HL-60/S4 treated with phorbol 12-myristate 13-acetate at 8.2 ng/mL for 4 days and 3 days (cell line): Measurements from ENCODE around the gene ITM2B.
"Not testable (repeated sequence)": the region's sequence is repeated elsewhere in the genome, so short reads cannot be mapped to it uniquely, and the experiment has no call there.

Source experiments
- in situ Hi-C: fragments of 300-500 bp; cut with MboI; formaldehyde crosslinking; loops from 2 replicates; pipeline ENCODE4 v1.15.0; 2022; ENCODE audit warnings: low sequenced_read_pairs

ITM2B gene

DNA sequence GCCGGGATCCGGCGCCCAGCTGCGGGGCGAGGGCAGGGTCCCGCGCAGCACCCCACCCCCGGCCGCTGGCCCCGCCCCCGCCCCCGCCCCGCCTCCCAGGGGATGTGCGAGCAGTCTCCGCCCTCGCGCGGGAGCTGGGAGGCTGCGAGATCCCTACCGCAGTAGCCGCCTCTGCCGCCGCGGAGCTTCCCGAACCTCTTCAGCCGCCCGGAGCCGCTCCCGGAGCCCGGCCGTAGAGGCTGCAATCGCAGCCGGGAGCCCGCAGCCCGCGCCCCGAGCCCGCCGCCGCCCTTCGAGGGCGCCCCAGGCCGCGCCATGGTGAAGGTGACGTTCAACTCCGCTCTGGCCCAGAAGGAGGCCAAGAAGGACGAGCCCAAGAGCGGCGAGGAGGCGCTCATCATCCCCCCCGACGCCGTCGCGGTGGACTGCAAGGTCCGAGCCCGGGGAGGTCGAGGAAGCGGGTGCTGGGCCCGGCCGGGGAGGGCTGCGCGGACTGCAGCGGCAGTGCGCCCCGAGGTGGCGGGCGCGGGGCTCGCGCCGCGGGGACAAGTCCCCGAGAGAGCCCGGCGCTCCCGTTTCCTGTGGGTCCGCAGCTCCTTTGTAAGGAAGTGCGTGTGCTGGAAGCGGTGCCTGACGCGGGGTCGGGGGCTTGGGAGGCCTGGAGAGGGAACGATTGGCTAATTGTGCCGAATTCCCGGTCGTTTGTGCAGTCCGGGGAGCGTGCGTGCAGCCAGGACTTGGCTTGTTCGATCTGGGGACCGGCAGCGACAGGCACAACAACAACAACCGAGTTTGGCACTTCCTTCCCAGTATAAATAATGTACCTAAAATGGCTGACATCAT lies at the start of gene ITM2B:
ITM2B (plus strand) TSS at position 161 of the 843 bp plus-strand sequence; CDS start at position 316, 155 bp downstream.
- in situ Hi-C loops = no loop called here

DNA sequence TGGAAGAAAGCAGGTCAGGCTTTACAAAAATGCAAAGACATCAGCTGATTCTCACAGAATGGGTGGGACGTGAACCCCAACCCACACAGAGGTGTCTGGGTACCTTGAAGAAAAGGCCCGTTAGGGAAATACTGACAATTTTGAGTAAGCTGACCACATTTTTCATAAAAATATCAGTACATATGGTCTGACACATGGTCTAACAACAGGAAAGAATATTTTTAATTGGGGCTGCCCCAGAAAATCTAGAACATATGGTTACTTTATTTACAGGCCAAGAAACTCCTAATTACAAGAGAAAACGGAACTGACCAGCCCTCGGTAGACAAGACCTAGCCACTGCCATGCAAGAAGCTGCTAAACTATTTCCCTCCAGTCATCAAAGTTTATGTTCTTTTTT lies 48.7 kb upstream of the ITM2B start:
- in situ Hi-C loops = no loop called here

DNA sequence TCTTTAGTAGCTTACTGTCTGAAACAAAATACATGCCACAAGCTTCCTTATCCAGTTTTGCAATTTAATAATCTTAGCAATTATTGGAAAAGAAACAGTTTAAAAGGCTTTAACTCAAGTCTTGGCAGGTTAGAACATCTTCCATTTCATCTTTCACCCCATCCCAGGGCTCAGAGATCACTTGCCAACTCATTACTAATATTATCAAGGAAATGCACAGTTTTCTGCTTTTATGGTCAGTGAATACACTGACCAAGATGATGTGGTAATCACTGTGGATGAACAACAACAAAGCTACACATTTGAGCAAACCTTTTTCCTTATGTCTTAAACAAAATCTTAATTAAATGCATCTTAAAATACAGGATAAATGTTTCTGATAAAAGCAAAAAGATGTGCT lies 48.0 kb upstream of the ITM2B start:
- in situ Hi-C loops = no loop called here

DNA sequence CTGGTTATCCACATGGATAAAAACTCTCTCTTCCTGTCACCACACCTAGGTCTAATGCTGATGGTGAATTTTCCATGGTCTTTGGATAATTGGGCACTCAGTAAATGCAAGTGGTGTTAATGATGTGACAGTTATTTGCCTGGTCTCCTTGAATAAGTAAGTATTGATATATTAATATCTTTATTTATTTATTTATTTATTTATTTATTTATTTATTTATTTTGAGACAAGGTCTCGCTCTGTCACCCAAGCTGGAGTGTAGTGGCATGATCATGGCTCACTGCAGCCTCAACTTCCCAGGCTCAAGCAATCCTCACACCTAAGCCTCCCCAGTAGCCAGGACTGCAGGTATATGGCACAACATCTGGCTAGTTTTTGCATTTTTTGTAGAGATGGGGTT lies 46.3 kb upstream of the ITM2B start:
- in situ Hi-C loops = no loop called here

DNA sequence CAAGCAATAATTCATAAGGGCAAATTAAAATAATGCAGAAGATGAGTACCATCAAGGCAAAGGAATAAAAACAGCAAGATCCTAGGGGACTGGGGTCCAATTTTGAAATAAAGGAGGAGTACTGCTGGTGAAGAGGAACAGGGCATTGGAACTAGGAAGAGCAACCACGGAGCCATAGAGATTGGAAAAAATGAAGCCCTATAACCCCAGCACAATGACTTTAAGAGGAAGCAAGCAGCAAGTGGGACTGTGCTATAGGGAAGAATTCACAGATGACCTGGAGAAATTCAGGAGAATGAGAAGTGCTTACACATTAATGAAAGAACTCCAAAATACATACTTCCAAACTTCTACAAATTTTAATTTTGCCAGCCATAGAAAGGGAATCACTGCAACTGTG lies 44.9 kb upstream of the ITM2B start:
- in situ Hi-C loops = no loop called here

DNA sequence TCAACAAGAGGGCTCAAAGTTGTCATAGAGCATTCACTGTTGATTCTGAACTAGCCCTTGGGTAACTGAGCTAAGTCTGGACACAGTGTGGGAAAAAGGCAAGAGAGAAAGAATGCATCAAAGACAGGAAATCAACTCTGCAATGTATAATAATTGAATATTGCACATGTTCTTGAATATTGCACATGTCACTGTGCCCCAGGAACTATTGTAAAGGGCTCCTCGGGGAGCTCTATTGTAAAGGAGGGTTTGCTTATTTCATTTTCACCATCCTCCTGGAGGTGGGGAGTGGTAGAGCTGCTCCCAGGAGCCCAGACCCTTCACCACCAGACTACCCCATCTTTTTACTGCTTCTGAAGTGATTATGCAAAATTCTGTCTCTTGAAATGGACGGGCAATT lies 44.4 kb upstream of the ITM2B start:
- in situ Hi-C loops = no loop called here

DNA sequence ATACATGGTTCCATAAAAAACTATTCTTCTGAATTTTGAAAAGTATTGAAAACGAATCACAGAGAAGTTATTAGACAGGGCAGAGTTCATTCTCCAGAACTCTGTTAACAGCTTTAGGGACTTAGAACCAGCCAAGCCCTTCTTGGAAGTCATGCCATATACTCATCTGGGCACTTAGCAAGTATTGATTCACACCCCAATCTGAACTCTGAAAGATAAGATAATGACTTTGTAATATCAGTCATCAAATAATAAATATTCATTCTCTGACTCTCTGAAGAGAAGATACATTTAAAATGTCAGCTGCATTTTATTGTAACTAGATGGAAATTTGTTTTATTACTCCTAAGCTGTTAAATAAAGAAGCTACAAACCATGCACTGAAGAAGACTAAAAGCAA lies 43.8 kb upstream of the ITM2B start:
- in situ Hi-C loops = no loop called here

DNA sequence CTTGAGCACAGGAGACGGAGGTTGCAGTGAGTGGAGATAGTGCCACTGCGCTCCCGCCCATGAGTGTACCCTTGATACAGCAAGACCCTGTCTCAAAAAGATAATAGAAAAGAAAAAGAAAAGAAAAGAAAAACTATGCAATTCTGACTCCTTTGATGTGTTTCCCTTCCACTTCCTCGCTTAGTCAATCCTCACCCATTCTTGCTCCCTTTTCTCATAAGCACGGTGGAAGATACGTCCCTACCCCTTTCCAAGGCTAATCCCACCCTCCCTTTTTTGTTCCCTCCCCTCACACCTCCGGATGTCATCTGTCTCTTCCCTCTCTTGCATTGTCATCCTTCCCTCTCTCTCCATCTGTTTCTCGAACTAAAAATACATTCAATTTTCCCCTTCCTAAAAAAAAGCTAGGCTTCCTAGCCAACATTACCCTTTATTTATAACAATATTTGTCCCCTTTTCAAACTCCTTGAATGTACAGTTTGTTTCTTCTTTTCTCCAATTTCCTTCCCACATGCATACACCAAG lies 40.5 kb upstream of the ITM2B start:
- in situ Hi-C loops = no loop called here

DNA sequence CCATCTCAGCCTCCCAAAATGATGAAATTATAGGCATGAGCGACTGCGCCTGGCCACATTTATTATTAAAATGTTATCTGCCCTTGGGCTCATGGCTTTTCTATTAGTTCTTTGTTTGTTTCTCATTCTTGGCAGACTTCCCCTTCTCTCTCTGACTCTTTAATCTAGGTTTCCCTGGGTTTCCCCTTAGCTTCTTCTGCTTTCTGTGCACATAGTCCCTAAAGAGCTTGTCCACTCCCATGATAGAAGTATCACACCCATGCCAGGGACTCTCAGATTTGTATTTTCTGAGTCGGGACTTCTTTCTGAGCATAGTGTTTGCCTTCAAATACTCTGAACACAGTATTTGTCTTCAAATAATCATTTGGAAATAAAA lies 38.6 kb upstream of the ITM2B start:
- in situ Hi-C loops = no loop called here

DNA sequence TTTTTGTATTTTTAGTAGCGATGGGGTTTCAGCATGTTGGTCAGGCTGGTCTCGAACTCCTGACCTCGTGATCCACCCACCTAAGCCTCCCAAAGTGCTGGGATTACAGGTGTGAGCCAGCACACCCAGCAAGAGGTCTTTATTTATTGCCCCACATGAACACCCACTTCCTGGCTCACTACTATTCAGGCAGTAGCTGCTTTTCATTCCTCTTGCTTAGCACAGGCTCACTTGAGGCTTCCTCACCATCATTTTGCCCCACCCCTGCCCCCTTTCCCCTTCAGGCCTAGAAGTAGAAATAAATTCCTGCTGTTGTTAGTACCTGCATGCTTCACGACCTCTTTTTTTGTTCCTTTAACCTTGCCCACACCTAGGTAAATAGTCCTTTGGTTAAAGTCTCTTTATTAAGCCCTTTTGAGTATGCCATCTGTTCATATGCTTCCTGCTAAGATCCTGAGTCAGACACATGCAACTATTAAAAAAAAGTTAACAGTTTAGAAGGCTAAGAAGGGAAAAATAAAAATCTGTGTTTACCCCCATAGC lies 33.5 kb upstream of the ITM2B start:
- in situ Hi-C loops = no loop called here

DNA sequence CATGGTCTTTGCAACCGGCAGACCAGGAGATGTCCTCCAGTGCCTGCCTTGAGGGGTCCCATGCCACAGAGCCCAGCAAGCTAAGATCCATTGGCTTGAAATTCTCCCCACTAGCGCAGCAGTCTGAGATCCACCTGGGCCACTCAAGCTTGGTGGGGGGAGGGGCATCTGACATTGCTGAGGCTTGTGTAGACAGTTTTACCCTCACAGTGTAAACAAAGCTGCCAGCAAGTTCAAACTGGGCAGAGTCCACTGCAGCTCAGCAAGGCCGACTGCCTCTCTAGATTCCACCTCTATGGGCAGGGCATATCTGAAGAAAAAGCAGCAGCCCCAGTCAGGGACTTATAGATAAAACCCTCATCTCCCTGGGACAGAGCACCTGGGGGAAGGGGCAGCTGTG lies 32.0 kb upstream of the ITM2B start:
- in situ Hi-C loops = no loop called here

DNA sequence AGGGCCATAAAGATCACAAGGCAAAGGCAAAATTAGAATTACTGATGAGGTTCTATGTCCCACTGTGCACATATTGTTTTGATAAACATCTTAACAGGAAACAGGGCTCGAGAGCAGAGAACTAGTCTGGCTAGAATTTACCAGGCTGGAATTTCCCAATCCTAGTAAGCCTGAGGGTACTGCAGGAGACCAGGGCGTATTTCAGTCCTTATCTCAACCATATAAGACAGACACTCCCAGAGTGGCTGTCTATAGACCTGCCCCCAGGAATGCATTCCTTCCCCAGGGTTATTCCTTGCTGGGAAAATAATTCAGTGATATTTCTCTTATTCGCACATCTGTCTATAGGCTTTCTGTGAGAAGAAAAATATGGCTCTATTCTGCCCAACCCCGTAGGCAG lies 25.8 kb upstream of the ITM2B start:
- in situ Hi-C loops = not testable (repeated sequence)

DNA sequence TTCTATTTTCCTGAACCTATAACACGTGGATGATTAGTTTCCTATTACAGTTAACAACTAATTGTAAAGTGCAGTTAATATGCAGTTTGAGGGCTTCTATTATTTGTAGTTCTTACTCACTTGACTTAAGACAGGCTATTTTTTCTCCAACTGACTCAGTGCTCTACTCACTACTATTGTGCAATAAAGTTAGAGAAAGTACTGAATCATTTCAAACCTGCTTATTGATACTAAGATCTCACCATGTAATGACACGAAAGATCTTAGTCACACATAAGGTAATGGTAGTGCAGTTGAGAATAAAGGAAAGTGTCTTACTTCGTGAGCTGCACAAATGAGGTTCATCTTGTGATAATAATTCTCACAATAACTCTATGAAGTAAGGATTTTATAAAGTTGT lies 22.8 kb upstream of the ITM2B start:
- in situ Hi-C loops = no loop called here

DNA sequence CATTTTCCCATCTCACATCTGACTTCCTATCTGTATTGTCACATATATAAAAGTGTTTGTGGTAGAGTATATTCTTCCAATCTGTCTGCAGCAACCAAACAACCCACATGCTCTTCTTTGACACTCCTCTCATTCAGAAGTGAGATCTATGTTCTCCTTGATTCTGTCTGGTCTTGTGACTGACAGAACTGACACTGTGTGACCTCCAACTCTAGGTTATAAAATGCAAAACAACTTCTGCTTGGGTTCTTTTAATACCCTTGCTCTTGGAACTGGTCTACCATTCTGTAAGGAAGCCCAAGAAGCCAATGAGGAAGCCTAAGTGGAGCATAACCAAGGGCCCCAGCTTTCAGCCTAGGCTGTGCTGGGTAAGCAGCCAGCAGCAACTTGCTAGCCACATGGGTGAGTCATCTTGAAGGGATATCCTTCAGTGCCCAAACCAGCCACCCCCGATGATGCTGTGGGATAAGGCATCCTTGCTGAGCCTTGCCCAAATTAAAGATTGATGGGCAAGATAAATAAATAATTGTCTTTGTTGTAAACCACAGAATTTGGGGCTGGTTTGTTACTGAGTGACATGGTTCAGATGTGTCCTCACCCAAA lies 18.4 kb upstream of the ITM2B start:
- in situ Hi-C loops = no loop called here

DNA sequence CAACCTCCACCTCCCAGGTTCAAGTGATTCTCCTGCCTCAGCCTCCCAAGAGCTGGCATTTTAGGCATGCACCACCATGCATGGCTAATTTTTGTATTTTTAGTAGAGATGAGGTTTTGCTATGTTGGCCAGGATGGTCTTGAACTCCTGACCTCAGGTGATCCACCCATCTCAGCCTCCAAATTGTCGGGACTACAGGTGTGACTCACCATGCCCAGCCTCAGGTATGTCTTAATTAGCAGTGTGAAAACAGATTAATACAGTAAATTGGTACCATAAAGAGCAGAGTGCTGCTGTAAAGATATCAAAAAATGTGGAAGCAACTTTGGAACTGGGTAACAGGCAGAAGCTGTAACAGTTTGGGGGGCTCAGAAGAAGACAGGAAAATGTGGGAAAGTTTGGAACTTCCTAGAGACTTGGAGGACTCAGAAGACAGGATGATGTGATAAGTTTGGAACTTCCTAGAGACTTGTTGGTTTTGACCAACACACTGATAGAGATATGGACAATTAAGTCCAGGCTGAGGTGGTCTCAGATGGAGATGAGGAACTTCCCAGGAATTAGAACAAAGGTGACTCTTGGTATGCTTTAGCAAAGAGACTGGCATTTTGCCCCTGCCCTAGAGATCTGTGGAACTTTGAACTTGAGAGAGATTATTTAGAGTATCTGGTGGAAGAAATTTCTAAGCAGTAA lies 17.3 kb upstream of the ITM2B start:
- in situ Hi-C loops = not testable (repeated sequence)

DNA sequence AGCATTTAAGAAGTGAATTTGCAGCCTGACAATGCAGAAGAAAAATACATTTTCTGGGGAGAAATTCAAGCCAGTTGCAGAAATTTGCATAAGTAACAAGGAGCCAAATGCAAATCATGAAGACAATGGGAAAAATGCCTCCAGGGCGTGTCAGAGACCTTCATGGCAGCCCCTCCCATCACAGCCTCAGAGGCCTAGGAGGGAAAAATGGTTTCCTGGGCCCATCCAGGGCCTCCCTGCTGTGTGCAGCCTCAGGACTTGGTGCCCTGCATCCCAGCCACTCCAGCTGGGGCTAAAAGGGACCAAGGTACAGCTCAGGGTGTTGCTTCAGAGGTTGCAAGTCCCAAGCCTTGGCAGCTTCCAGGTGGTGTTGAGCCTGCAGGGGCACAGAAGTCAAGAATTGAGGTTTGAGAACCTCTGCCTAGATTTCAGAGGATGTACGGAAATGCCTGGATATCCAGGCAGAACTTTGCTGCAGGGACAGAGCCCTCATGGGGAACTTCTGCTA lies 16.7 kb upstream of the ITM2B start:
- in situ Hi-C loops = no loop called here

DNA sequence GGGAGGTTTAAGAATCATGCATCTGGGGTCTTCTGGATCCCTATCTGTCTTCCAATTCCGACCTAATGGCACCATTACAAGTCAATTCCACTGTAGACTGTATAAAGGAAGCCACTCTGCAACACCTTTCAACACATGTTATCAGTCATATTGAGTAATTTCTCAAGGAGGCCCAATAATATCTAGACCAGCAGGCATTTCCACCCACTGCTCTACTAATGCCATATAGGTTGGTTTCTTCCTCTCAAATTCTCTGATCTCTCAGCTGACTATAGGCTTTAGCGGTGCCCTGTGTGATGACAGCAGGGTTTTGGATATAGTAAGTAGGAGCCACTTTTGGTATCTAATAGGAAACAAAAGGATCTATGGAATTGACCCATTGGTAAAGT lies 12.4 kb upstream of the ITM2B start:
- in situ Hi-C loops = no loop called here

DNA sequence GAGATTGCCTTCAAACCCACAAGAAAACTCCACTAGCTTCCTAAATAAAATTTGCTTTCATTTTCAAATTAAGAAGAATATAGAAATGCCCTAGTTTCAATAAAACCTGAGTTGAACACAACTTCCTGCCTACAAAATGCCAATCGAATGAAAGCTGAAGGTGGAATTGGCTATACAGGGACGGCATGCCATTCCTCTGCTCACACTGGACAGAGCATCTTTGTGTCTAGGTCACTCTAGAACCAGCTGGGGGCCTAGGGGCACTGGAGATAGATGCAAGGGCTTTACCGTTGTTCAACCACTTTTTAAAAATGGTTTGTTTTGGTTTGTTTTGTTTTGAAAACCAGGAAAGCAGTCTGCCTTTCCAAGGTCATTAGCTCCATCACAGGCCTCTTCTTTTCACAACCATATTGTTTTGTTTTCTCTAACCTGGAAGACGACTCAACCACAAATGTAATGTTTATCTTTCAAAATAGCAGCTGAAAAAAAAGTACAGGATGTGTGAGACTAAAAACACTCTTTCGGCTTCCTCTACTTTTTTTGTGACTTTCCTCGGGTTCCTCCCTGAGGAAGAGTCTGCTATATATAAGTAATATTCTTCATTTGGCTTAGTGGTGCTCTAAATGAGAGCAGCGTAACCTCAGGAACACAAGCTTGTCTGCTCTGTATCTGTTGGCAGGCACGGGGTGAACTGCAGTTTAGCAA lies 11.9 kb upstream of the ITM2B start:
- in situ Hi-C loops = no loop called here

DNA sequence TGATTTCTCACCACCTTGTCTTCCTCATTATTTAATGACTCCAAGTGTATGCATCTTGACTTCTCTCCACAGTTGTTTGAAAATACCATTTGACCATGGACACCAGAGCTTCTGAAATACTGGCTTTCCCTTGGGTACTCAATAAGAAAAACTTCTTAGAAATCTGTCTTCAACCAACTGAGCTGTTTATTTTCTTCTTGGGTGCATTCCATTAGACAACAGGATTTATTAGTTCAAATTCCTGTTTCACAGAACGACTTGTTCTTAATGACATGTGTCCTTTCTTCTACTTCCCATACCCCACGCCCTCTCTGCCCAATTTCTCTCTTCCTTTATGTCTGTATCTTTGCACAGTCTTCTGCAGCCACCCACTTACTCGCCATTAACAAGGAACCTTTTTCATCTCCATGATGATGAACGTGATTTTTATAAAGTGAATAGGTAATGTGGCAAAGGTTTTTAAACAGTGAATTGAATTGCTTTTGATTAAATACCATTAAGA lies 11.3 kb upstream of the ITM2B start:
- in situ Hi-C loops = no loop called here
